ENCODE measurements around the gene TCF19.
A peak's percentile ranks its signal among the peaks of the same experiment; 100 is the strongest.

TCF19 gene

DNA sequence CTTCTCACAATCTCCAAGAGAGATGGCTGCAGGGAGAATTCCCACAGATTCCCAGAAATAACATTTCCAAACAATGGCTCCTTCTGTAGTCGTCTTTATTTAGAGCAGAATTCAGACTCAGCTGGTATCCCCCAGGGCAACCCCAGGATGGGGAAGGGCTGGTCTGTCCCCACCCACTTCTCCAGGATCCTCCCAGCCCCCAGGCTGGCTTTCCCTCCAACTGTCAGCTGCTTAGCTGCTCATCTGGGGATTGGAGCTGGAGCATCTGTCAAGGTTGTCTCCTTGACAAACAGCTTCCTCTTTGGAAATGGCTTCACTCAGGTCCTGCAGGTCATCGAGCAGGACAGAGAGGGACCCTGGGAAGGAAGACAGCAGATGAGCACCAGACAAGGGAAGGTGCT, 16.0 kb upstream of the TCF19 start:
- DNase-seq (ENCODE audit: low read depth) = no peak
- no peak overlapping the region for H3K4me3 ChIP-seq (ENCODE audit: low read depth, low read length)
- TF ChIP-seq, protein P1, sequence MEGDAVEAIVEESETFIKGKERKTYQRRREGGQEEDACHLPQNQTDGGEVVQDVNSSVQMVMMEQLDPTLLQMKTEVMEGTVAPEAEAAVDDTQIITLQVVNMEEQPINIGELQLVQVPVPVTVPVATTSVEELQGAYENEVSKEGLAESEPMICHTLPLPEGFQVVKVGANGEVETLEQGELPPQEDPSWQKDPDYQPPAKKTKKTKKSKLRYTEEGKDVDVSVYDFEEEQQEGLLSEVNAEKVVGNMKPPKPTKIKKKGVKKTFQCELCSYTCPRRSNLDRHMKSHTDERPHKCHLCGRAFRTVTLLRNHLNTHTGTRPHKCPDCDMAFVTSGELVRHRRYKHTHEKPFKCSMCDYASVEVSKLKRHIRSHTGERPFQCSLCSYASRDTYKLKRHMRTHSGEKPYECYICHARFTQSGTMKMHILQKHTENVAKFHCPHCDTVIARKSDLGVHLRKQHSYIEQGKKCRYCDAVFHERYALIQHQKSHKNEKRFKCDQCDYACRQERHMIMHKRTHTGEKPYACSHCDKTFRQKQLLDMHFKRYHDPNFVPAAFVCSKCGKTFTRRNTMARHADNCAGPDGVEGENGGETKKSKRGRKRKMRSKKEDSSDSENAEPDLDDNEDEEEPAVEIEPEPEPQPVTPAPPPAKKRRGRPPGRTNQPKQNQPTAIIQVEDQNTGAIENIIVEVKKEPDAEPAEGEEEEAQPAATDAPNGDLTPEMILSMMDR (IDR thresholded peaks at IDR 0.05; ENCODE audit: control insufficient read depth, extremely low read depth, insufficient read depth) = no peak

DNA sequence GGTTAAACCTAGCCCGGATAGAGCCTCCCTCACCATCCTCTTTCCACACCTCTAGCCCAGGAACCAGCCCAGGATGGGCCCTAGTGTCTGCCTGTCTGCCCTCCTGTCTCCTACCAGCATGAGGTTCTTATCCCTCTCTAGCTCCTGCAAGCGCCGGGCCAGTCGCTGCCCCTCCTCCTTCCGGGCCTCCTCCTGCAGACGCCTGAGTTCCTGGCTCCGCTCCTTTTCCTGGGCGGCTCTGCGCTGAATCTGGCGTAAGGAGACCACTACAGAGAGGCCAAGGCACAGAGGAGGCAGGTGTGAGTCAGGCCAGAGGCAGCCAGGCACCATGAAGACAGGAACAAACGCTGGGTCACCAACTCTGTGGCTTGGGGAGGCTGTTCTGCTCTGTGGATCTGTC, 15.2 kb upstream of the TCF19 start:
- TF ChIP-seq, protein P1 (IDR thresholded peaks at IDR 0.05; ENCODE audit: control insufficient read depth, extremely low read depth, insufficient read depth) = no peak
- no peak for DNase-seq (ENCODE audit: low read depth)
- no peak overlapping the region for H3K4me3 ChIP-seq (ENCODE audit: low read depth, low read length)

DNA sequence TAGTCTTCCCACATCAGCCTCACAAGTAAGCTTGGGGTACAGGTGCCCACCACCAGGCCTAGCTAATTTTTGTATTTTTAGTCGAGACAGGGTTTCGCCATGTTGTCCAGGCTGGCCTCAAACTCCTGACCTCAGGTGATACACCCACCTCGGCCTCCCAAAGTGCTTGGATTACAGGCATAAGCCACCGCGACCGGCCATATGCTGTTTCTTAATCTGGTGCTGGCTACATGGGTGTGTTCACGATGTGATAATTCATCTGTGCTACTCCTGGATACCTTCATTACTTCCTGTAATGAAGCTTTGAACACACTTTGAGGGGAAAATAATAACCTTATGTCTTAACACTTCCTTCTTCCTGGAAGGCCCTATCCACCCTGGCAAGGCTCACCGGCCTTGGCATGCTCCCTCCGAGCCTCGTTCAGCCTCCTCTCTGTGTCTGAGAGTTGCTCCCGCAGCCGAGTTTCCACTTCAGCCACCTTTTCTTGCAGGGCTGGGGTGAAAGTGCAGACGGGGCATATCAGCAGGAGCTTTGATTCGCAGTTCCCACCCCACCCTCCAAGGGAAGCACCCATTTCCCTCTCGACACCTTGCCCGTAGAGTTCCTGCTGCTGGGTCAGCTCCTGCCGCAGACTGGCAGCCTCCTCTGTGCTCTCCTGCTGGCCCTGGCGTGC, 14.0 kb upstream of the TCF19 start:
- TF ChIP-seq, protein P1 (IDR thresholded peaks at IDR 0.05; ENCODE audit: control insufficient read depth, extremely low read depth, insufficient read depth) = no peak
- no peak for DNase-seq (ENCODE audit: low read depth)
- no peak overlapping the region for H3K4me3 ChIP-seq (ENCODE audit: low read depth, low read length)

DNA sequence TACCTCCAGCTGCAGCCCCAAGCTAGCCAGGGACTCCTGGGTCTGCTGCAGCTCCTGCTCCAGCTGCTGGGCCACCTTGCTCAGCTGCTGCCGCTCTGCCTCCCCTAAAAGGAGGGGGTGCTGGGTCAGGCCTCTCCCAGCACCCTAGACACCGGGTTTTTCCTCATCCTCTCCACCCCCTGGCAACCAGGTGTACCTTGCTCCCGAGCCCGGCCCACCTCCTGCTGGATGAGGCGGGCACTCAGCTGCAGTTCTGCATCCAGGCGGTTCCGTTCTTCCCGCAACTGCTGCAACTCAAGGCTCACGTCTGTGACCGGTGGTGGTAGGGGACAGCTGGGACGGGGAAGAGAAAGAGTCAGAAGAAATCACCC, 13.4 kb upstream of the TCF19 start:
- H3K4me3 ChIP-seq (ENCODE audit: low read depth, low read length) = no peak overlapping the region
- TF ChIP-seq, protein P1 (IDR thresholded peaks at IDR 0.05; ENCODE audit: control insufficient read depth, extremely low read depth, insufficient read depth) = no peak
- no peak for DNase-seq (ENCODE audit: low read depth)

DNA sequence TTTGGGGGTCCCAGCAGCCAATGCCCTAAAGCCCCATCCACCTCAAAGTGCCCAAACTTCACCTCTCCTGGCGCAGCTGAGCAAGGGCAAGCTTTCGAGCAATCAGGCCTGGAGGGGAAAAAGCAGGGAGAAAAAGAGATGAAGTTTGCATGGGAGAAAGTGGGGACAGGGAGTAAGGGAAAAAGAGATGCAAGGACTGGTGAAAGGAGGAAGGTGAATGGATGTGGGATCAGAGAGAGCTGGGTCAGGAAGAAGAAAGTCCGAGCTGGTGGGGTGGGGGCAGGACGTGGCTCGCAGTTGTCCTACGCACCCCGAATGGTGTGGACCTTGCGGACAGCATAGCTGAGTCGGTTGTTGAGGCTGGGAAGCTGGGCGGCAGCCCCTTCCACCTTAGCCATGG, 13.0 kb upstream of the TCF19 start:
- TF ChIP-seq, protein P1 (IDR thresholded peaks at IDR 0.05; ENCODE audit: control insufficient read depth, extremely low read depth, insufficient read depth) = no peak
- no peak overlapping the region for H3K4me3 ChIP-seq (ENCODE audit: low read depth, low read length)
- DNase-seq (ENCODE audit: low read depth) = no peak

DNA sequence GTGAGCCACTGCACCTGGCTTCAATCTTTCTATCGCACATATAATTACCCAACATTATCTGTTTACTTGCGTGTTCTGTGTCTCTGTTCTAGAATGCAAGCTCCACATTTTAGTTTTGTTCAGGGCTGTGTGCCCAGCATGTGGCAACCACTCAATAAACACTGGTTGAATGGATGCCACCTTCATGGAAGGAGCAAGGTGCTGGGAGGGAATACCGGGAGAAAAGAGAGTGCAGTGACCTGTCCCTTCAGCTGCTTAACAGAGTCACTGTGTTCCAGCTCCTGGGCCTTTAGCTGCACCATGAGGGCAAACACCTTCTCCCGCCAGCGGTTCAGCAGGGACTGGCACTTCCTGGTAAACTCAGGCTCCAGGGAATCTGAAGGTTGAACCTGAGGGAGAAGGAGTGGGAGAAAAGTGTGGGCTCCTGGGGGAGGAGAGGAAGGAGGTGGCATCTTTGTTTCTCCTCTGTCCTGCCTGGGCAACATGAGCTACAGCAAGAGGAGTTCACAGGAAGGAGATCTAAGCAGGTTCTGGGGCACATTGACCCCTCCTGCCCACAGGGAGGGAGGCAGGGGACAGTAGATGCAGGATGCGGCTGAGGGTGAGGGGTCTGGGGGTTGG, 8.5 kb upstream of the TCF19 start:
- no peak overlapping the region for H3K4me3 ChIP-seq (ENCODE audit: low read depth, low read length)
- TF ChIP-seq, protein P1 (IDR thresholded peaks at IDR 0.05; ENCODE audit: control insufficient read depth, extremely low read depth, insufficient read depth) = no peak
- peak; percentile 50 for DNase-seq (ENCODE audit: low read depth)

DNA sequence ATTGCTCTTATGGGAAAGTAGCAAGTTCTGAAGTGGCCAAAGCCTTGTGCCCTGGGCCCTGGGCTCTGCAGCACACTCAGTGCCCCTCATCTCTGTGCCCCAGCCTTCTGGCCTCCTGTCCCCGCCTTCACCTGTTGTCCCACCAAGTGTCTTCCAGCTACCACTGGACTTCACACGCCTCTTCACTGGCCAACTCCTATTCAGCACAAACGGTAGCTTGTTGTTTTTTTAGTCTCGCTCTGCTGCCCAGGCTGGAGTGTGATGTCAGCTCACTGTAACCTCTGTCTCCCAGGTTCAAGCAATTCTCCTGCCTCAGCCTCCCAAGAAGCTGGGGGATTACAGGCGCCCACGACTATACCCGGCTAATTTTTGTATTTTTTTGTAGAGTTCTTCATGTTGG, 5.6 kb upstream of the TCF19 start:
- DNase-seq (ENCODE audit: low read depth) = no peak
- no peak overlapping the region for H3K4me3 ChIP-seq (ENCODE audit: low read depth, low read length)
- TF ChIP-seq, protein P1 (IDR thresholded peaks at IDR 0.05; ENCODE audit: control insufficient read depth, extremely low read depth, insufficient read depth) = no peak
